Parathyroid adenoma (tissue), 2 donors: ENCODE measurements around the gene SLC16A1.

Experiments used
- H2AFZ ChIP-seq: fragments of 300-600 bp; sonication (generic); one replicate; pipeline ENCODE4 v1.7.0; 2017; ENCODE audit warnings: antibody characterized with exemption, mild to moderate bottlenecking
- H3K27ac ChIP-seq: fragments of 300-600 bp; sonication (generic); one replicate; pipeline ENCODE4 v1.7.0; 2017
- H3K27me3 ChIP-seq: fragments of 300-600 bp; sonication (generic); one replicate; pipeline ENCODE4 v1.7.0; 2017; ENCODE audit warnings: low read length; ENCODE audit not compliant: control insufficient read depth, insufficient read depth
- H3K36me3 ChIP-seq: fragments of 300-600 bp; sonication (generic); one replicate; pipeline ENCODE4 v1.7.0; 2017; ENCODE audit warnings: low read length; ENCODE audit not compliant: control insufficient read depth, insufficient read depth
- H3K4me1 ChIP-seq: fragments of 300-600 bp; sonication (generic); one replicate; pipeline ENCODE4 v1.7.0; 2017; ENCODE audit warnings: control low read depth
- H3K4me2 ChIP-seq: fragments of 300-600 bp; sonication (generic); one replicate; pipeline ENCODE4 v1.7.0; 2017; ENCODE audit warnings: low read length
- H3K4me3 ChIP-seq: fragments of 300-600 bp; sonication (generic); one replicate; pipeline ENCODE4 v1.7.0; 2017; ENCODE audit warnings: low read depth, low read length
- H3K79me2 ChIP-seq: fragments of 300-600 bp; sonication (generic); one replicate; pipeline ENCODE4 v1.7.0; 2017; ENCODE audit warnings: control low read depth
- H3K9ac ChIP-seq: fragments of 300-600 bp; sonication (generic); one replicate; pipeline ENCODE4 v1.7.0; 2017; ENCODE audit warnings: mild to moderate bottlenecking
- H3K9me3 ChIP-seq: fragments of 300-600 bp; sonication (generic); one replicate; pipeline ENCODE4 v1.7.0; 2017; ENCODE audit warnings: low read length; ENCODE audit not compliant: control insufficient read depth
- TF ChIP-seq, protein P1 (sequence below): fragments of 300-600 bp; sonication (generic); IDR thresholded peaks from one replicate; pipeline ENCODE4 v1.7.0; 2017; ENCODE audit warnings: antibody characterized with exemption, mild to moderate bottlenecking
- donor health status: primary hyperparathyroidism.

SLC16A1 gene

DNA sequence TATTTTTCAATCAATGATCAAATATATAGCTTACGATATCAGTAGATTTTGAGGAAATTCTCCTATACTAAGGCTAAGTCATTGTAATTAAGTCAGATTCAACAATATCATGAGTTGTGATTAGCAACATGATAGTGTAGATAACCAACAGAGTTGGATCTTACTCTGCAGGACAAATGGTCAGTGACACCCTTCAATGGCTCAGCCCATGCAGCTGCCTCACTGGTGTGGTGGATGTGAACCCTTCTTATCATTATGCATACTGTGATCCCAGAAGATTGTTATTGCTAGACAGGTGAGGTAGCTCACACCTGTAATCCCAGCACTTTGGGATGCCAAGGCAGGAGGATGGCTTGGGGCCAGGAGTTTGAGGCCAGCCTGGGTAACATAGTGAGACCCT, 5.6 kb downstream of the SLC16A1 start:
- Histone ChIP-seq H3K9me3 (no peaks in the 10 kb centered on the region), H3K4me2 (no peak overlapping the region), H2AFZ (no peak overlapping the region), H3K27ac (no peak overlapping the region), H3K4me1 (no peaks in the 10 kb centered on the region), H3K36me3 (no peaks in the 10 kb centered on the region), H3K4me3 (no peak overlapping the region), H3K27me3 (no peaks in the 10 kb centered on the region), H3K79me2 (no peaks in the 10 kb centered on the region), H3K9ac (no peak overlapping the region)
- TF ChIP-seq, protein P1, sequence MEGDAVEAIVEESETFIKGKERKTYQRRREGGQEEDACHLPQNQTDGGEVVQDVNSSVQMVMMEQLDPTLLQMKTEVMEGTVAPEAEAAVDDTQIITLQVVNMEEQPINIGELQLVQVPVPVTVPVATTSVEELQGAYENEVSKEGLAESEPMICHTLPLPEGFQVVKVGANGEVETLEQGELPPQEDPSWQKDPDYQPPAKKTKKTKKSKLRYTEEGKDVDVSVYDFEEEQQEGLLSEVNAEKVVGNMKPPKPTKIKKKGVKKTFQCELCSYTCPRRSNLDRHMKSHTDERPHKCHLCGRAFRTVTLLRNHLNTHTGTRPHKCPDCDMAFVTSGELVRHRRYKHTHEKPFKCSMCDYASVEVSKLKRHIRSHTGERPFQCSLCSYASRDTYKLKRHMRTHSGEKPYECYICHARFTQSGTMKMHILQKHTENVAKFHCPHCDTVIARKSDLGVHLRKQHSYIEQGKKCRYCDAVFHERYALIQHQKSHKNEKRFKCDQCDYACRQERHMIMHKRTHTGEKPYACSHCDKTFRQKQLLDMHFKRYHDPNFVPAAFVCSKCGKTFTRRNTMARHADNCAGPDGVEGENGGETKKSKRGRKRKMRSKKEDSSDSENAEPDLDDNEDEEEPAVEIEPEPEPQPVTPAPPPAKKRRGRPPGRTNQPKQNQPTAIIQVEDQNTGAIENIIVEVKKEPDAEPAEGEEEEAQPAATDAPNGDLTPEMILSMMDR = no peak

DNA sequence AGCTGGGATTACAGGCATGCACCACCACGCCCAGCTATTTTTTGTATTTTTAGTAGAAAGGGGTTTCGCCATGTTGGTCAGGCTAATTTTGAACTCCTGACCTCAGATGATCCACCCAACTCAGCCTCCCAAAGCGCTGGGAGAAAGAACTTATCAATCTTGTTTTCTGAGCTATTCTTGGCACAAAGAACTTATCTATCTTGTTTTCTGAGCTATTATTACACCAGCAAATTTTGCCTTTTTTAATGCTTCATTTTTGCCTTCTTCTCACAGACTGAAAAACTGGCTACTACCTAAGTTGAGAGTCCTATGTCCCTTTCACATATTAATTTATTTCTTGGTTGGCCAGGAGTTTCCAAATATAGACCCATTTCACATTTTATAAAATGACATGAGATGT, 9.3 kb downstream of the SLC16A1 start:
- no peaks in the 10 kb centered on the region for H3K27me3 ChIP-seq
- no peaks in the 10 kb centered on the region for H3K79me2 ChIP-seq
- H3K4me2 ChIP-seq = no peak overlapping the region
- H2AFZ ChIP-seq = no peak overlapping the region
- H3K4me3 ChIP-seq = no peak overlapping the region
- no peaks in the 10 kb centered on the region for H3K9me3 ChIP-seq
- H3K36me3 ChIP-seq = no peaks in the 10 kb centered on the region
- no peak overlapping the region for H3K27ac ChIP-seq
- TF ChIP-seq, protein P1 = no peak
- no peaks in the 10 kb centered on the region for H3K4me1 ChIP-seq
- no peak overlapping the region for H3K9ac ChIP-seq

DNA sequence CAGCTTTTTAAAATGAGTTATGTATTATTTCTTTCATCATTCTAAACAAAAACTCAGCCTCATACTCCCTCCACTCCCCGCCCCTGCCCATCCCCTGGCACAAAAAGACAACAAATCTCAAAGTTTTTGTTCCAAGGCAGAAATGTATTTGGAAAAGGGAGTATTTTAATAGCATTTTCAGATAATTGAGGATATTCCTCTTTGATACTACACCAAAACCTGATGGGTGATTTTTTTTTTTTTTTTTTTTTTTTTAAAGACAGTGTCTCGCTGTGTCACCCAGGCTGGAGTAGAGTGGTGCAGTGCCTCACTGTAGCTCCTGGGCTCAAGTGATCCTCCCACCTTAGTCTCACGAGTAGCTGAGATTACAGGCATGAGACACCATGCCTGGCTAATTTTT, 16.2 kb downstream of the SLC16A1 start:
- TF ChIP-seq, protein P1 = no peak
- Histone ChIP-seq H3K4me3 (no peak overlapping the region), H3K27ac (no peak overlapping the region), H3K4me1 (no peaks in the 10 kb centered on the region), H3K4me2 (no peak overlapping the region), H3K9ac (no peak overlapping the region), H3K79me2 (no peaks in the 10 kb centered on the region), H3K36me3 (no peaks in the 10 kb centered on the region), H3K27me3 (no peaks in the 10 kb centered on the region), H3K9me3 (no peaks in the 10 kb centered on the region), H2AFZ (no peak overlapping the region)

DNA sequence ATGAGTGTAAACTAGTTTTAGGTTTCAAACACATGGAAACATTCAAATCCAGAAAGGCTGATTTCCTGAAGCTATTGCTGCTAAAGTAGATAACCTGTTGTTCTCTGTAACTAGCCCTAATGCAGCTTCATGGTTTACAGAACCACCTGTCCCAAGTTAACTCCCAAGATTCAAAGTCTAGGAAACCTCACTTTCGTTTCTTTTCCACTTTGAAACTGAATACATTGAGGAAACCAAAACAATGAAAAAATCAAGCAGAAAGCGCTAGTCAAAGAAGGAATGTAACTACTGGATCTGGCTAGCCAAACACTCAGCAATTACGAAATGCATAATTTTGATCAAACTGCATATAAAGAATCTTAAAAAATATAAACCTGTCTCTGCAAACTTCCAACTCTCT, 17.8 kb downstream of the SLC16A1 start:
- Histone ChIP-seq H3K27ac (no peak overlapping the region), H2AFZ (no peak overlapping the region)

DNA sequence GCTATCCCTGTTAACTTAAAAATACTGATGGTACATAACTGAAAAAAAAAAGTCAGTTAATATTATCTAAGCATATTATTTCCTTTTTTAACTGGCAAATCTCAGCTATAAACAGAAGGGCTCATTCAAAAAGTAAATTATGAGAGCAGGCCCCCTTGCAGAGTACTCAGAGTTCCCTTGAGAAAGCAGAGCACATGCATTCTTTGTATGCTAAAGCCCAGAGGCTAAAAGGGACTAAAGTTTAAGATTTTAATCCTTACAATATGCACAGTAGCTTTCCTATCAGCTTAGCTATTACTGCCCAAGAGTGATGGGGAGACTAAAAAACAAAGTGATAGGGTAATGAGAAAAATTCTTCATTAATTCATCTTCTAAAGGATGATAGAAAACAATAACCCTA, 18.5 kb downstream of the SLC16A1 start:
- Histone ChIP-seq H3K9ac (no peak overlapping the region), H3K36me3 (no peaks in the 10 kb centered on the region), H3K27ac (no peak overlapping the region)

More for the DNA sequence above, 17.8 kb downstream of the SLC16A1 start:
- Histone ChIP-seq H3K9me3 (no peaks in the 10 kb centered on the region), H3K4me1 (no peaks in the 10 kb centered on the region), H3K9ac (no peak overlapping the region), H3K4me2 (no peak overlapping the region), H3K36me3 (no peaks in the 10 kb centered on the region), H3K27me3 (no peaks in the 10 kb centered on the region), H3K4me3 (no peak overlapping the region), H3K79me2 (no peaks in the 10 kb centered on the region)
- TF ChIP-seq, protein P1 = no peak

More for the DNA sequence above, 18.5 kb downstream of the SLC16A1 start:
- Histone ChIP-seq H3K79me2 (no peaks in the 10 kb centered on the region), H3K27me3 (no peaks in the 10 kb centered on the region), H2AFZ (no peak overlapping the region), H3K4me3 (no peak overlapping the region), H3K4me1 (no peaks in the 10 kb centered on the region), H3K9me3 (no peaks in the 10 kb centered on the region), H3K4me2 (no peak overlapping the region)
- TF ChIP-seq, protein P1 = no peak
